GM21619 (cell line): Measurements from ENCODE around the gene TCP1.
"Not testable (repeated sequence)": the region's sequence is repeated elsewhere in the genome, so short reads cannot be mapped to it uniquely, and the experiment has no call there.

Source experiments
- ATAC-seq: cut with Tn5 transposase; IDR thresholded peaks from one replicate; pipeline ENCODE4 v1.9.1; 2021; ENCODE audit not compliant: unreplicated experiment

Gene TCP1

DNA sequence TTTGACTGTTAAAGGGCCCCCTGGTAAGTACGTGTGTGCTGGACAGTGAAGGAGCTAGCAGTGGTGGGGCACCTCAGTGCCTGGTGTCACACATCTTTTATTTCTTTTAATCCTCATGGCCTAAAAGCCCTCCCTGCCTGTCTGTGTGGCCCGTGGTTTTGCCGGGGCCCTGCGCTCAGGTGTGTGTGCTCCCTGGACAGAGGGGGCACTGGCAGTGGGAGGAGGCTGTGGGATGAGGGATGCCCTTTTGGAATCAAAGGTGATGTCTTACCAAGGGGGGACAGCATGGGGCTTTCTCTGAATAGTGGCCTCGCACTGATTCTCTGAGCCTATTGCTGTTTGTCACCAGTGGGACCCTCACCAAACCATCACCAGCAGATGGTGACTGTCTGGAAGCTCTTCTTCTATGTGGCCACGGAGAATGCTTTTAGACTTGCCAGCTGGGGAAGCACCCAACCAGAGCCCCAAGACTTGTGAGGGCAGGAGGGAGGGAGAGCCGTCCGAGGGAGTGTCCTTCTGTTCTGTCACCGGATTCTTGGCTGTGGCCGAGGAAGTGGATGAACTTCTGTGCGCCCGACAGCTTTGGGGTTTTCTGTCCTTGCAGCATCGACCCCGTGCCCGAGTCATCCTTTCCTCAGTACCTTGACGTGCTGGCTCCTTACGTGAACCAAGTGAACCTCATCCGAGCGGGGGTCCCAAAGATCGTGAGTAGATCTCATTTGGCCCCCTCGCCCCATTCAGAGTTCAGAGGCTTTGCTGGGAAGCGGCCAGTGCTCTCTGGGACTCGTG is 28.7 kb upstream of the TCP1 start:
- ATAC-seq: no peak

GRCh38 chr6:159816775-159817174 is 27.4 kb upstream of the TCP1 start:
- not testable (repeated sequence) for ATAC-seq

GRCh38 chr6:159815410-159815809 is 26.0 kb upstream of the TCP1 start:
- no peak for ATAC-seq

- no peak for ATAC-seq
These were observed 24.4 kb upstream of the TCP1 start for GRCh38 chr6:159813781-159814180.

- ATAC-seq: no peak
These were observed 19.7 kb upstream of the TCP1 start for GRCh38 chr6:159809149-159809548.

DNA sequence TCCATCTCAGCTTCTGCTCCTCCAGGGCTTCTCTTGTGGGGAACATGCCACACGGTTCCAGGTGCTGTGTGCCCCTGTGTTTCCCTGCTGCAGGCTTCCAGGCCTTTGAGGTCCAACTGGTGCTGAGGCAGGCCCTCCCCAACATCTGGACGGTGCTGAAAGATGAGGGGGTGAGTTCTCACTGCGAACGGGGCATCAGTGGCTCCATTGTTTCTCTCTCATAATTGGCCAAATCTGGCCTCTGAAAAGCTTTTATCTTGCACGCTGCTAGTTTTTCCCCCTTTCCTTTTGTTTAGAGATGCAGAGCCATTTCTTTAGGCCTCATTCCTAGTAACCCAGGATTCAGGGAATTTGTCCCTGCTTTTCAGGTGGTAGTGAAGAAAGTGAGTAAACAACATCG is 19.2 kb upstream of the TCP1 start:
- ATAC-seq: no peak

DNA sequence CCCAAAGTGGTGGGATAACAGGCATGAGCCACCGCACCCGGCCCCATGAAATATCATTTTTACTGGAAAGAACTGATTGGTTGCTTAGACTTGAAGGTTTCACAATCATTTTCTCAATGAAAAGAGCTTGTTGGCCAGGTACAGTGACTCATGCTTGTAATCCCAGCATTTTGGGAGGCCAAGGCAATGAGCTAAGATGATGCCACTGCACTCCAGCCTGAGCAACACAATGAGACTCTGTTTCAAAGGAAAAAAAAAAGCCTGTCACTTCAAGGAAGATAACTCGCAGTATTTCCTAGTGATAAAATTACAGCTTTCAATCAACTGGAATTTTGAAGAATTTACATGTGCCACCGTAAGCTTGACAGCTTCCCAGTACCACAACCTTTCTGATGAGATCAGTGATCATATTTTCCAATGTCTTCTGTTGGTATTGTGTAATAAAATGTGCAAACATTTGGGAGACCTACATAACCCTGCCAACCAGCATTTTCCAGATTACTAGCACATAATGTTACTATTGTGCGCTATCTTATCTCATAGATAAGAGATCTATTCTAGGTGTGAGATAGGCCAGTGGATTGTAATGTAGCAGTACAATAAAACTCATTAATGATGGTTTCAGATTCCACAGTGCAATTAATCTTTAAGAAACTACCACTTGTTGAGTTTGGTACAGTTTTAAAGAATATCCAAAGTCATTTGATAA is 17.9 kb upstream of the TCP1 start:
- no peak for ATAC-seq

DNA sequence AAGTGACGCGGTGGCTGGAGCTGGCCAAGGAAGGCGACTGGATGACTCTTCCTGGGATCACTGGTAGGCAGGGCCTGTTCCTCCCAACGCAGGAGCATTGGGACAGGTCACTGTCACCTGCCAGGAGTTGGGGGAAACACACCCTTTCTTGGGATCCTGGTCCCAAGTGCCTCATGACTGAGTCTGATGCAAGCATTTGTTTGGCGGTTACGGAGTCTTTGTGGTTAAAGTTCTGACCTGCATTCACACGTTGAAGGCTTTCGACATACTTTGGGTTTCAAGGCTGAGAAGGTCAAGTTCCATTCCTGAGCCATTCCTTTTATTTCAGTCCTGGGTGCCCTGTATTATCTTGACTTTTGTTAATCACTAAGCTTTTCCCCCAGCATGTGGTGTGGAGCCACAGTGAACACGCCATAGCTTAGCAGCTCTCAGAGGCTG is 16.6 kb upstream of the TCP1 start:
- no peak for ATAC-seq

DNA sequence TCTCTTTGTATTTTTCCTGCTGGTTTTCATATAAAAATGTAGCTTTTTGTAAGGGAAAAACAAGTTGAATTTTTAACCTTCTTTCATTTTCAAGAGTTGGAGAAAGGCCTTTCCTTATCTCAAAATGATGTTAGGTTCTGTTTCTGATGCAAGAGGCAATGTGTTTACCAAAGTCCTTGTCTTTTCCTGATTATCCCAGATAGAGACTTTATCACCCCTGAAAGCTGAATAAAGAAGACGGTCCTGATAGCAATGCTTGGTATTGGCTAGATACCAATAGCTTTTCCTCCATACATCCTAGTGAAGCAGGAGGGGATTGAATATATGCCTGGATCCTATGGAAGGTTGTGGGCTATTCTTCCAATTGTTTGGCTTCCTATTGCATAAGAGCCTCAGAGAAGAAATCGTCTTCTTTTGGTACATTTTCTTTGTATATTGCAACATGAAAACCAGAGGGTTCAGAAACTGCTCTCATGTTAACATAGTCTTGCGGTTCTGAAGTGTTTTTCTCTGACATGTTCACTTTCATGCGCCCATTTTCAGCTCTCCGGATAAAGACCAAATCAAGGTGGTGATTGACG is 16.1 kb upstream of the TCP1 start:
- ATAC-seq: no peak

DNA sequence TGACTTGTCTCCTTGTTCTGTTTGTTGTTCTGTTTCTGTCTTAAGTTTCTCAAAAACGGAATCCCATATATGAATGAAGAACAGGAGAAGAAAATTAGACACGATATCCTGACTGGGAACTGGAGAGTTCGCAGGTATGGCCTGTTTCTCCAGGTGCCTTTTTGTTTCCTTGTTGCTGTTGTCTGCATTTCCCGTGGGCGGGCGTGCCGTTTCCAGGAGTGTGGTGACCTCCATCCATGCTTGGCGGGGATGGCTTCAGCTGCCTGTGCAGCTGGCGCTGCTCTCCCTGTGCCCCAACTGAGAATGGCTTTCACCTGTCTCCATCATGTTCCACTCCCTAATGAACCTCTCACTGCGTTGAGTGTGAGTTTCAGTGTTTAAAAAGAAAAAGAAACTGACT is 15.1 kb upstream of the TCP1 start:
- ATAC-seq: no peak

- no peak for ATAC-seq
These were observed 12.5 kb upstream of the TCP1 start for GRCh38 chr6:159801935-159802334.

DNA sequence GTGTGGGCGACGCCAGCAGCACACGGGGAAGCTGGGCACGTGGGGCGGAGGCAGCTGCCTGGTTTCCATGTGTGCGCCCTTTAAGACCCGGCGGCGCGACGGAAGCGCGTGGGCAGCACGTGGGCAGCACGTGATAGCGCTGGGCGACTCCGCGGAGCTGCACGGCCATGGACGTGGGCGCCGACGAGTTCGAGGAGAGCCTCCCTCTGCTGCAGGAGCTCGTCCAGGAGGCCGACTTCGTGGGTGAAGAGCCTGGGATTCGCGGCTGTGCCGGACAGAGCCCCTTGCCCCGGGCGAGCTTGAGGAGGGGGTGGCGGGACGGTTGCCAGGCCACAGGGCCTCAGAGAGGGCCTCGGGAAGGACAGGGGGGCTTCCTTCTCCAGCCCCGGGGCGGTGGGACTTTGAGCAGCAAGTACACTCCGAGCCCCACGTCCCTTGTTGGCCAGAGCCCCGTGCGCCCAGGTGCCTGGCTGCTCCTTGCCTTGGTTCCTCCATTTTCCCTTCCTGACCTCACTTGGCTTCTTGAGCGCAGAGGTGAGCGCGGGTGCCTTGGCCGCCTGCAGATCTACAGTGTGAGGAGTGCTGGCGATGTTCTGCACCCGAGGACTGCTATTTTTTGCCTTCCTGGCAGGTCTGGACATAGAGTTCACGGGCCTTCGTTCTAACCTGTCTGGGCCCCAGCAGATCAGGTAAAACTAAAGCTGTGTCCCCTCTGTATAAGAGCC is 10.9 kb upstream of the TCP1 start, which contains the start of gene PNLDC1:
PNLDC1 (plus strand) TSS at position 136 of the 725 bp plus-strand sequence; CDS start at position 168, 32 bp downstream.
- no peak for ATAC-seq

GRCh38 chr6:159797554-159797953 is 8.2 kb upstream of the TCP1 start:
- no peak for ATAC-seq

DNA sequence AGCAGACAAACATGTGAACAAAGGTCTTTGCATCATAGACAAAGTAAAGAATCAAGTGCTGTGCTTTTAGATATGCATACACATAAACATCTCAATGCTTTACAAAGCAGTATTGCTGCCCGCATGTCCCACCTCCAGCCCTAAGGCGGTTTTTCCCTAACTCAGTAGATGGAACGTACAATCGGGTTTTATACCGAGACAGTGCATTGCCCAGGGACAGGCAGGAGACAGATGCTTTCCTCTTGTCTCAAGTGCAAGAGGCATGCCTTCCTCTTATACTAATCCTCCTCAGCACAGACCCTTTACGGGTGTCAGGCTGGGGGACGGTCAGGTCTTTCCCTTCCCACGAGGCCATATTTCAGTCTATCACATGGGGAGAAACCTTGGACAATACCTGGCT is 5.6 kb upstream of the TCP1 start:
- not testable (repeated sequence) for ATAC-seq

DNA sequence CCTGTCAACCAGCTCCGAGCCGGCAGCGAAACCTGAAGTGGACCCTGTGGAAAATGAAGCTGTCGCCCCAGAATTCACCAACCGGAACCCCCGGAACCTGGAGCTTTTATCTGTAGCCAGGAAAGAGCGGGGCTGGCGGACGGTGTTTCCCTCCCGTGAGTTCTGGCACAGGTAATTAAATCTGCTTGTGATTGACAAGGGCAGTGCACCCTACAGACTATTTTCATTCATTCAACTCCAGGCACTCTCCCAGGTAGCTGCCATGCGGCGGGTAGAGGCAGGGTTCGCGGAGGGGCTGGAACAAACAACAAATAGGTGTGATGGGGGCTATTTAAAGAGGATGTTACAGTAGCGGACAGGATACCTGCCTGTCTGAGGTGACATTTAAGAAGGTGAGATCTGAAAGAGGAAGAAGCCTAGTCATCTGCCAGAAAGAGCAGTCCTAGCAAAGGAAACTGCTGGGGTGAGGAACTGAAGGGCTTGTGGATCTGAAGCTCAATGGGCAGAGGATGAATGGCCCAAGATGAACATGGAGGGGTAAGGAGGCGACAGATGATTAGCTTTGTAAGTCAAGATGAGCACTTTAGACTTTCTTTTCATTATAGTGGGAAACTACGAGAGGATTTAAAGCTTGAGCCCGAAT is 1.7 kb upstream of the TCP1 start:
- no peak for ATAC-seq

GRCh38 chr6:159790149-159790955 is 950 bp upstream of the TCP1 start, which contains the start of gene MRPL18:
TSS of gene MRPL18 (plus strand) at chr6:159790467. CDS start at chr6:159790588, 121 bp downstream.
- peak; percentile 82 for ATAC-seq

- ATAC-seq: peak; percentile 0
These were observed 537 bp downstream of the TCP1 start for GRCh38 chr6:159788753-159789376.

- no peak for ATAC-seq
These were observed 1.1 kb downstream of the TCP1 start for GRCh38 chr6:159788276-159788675.

DNA sequence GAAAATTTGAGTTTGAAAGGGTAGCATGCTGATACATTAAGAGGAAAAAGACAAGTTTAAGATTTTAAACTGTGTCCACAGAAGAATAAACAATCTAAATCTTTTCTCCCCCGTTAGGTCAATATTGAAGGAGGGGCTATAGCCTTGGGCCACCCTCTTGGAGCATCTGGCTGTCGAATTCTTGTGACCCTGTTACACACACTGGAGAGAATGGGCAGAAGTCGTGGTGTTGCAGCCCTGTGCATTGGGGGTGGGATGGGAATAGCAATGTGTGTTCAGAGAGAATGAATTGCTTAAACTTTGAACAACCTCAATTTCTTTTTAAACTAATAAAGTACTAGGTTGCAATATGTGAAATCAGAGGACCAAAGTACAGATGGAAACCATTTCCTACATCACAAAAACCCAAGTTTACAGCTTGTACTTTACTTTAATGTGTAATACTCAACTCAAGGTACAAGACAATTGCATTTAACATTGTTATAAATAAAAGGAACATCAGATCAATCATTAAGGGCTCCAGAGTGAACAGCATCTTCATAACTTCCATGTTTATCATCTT is 10.8 kb downstream of the TCP1 start:
- no peak for ATAC-seq
